GM23248 (cell line): ENCODE data around the gene SMIM14.

Source experiments
- EZH2 ChIP-seq: fragments of 200-600 bp; sonication (generic); IDR thresholded peaks from 2 replicates; pipeline ENCODE4 v1.6.1; 2018; ENCODE audit warnings: antibody characterized with exemption, mild to moderate bottlenecking; ENCODE audit not compliant: insufficient read depth, poor library complexity, severe bottlenecking
- EZH2phosphoT487 ChIP-seq: fragments of 200-600 bp; sonication (generic); IDR thresholded peaks from 2 replicates; pipeline ENCODE4 v1.6.1; 2018; ENCODE audit warnings: antibody characterized with exemption, moderate library complexity, mild to moderate bottlenecking, low read depth; ENCODE audit not compliant: insufficient read depth

GRCh38 chr4:39620551-39621313 is 17.9 kb downstream of the SMIM14 start:
- no peak for TF ChIP-seq EZH2
- no peak for TF ChIP-seq EZH2phosphoT487
